Iris pigment epithelial cell (primary cell): Measurements from ENCODE around the gene DENND1C.
"Not testable (repeated sequence)": the region's sequence is repeated elsewhere in the genome, so short reads cannot be mapped to it uniquely, and the experiment has no call there.

Experiments used
- DNase-seq: peaks from one replicate; pipeline ENCODE4 v3.0.0-alpha.2; 2011; ENCODE audit warnings: low read depth

Gene DENND1C

GRCh38 chr19:6508028-6508771 is 26.6 kb upstream of the DENND1C start:
- not testable (repeated sequence) for DNase-seq

- DNase-seq: no peak
Observed at GRCh38 chr19:6503407-6504201, 22.0 kb upstream of the DENND1C start.

- DNase-seq: no peak
Observed at GRCh38 chr19:6501740-6502648, 20.4 kb upstream of the DENND1C start, which contains the start of gene TUBB4A. Gene TUBB4A (minus strand): TSS chr19:6502309. CDS start chr19:6502212, 97 bp downstream.

- no peak for DNase-seq
Observed at GRCh38 chr19:6500837-6501739, 19.5 kb upstream of the DENND1C start.

GRCh38 chr19:6499052-6499790 is 17.6 kb upstream of the DENND1C start:
- DNase-seq: no peak

- DNase-seq: no peak
Observed at GRCh38 chr19:6498294-6499036, 16.9 kb upstream of the DENND1C start.

- DNase-seq: no peak
Observed at GRCh38 chr19:6495947-6496346, 14.4 kb upstream of the DENND1C start.

GRCh38 chr19:6494438-6495036 is 12.9 kb upstream of the DENND1C start:
- DNase-seq: no peak

GRCh38 chr19:6491802-6492592 is 10.4 kb upstream of the DENND1C start:
- DNase-seq: no peak

GRCh38 chr19:6490134-6490533 is 8.5 kb upstream of the DENND1C start:
- no peak for DNase-seq

- DNase-seq: no peak
Observed at GRCh38 chr19:6489278-6490061, 7.9 kb upstream of the DENND1C start.

- no peak for DNase-seq
Observed at GRCh38 chr19:6484831-6485230, 3.2 kb upstream of the DENND1C start.

GRCh38 chr19:6484230-6484629 is 2.6 kb upstream of the DENND1C start:
- DNase-seq: no peak

- no peak for DNase-seq
Observed at GRCh38 chr19:6483235-6483634, 1.6 kb upstream of the DENND1C start.

- no peak for DNase-seq
Observed at GRCh38 chr19:6482343-6482686, 728 bp upstream of the DENND1C start.

GRCh38 chr19:6480848-6481415 is 655 bp downstream of the DENND1C start:
- DNase-seq: no peak

- DNase-seq: no peak
Observed at GRCh38 chr19:6479836-6480398, 1.7 kb downstream of the DENND1C start.
